ENCODE results near the gene SLCO2B1.
A peak's percentile ranks its signal among the peaks of the same experiment; 100 is the strongest.

Gene SLCO2B1

DNA sequence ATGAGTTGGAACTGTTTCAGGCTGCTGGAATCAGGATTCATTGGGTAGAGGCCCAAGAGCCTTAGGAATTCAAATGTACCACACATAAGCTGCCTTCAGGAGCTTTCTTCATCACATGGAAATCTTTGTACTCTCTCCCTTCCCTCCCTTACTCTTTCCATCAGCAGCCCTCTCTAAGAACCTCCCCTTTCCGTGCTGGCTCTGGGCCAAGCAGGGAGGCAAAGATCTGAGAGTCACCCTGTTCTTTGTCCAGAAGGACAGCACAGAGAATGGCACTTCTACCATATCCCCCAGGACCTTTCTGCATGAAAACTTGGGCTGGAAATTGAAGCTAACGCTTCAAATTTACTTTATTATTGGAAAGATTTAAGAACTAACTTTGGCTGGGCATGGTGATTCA is 69.0 kb downstream of the SLCO2B1 start:
- DNase-seq (ENCODE audit: low read depth in 2 of 2): no peak

DNA sequence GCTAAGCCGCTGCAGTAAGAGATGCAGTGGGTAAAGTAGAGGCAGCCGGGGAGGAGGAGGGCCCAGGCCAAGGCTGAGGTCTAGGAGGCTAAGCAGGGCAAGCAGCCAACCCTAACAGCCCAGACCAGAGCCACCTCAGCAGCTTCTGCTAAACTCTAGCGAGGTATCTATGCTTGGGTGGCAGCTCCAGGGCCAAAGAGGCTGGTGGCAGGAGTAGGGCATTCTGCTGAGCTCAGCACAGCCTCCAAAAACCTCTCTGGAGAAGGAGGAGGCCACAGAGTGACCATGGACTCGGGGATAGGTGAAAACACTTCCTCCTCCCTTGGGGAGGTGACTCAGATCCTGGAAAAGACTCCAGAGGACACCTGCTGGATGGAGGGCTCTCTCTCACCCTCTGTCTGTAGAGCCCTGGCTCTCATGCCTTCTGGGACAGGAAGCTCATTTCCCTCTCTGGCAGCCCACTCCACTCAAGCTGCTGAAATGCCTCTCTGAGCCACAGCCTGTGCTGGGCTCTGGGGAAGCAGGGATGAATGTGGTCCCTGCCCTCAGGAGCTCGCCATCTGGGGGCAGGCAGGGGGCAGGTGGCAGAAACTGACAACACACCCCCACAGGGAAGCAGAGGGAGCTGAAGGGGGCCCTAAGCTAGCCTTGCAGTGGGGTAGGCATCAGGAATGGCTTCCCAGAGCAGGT is 73.2 kb downstream of the SLCO2B1 start:
- no peak for DNase-seq (ENCODE audit: low read depth in 2 of 2)

DNA sequence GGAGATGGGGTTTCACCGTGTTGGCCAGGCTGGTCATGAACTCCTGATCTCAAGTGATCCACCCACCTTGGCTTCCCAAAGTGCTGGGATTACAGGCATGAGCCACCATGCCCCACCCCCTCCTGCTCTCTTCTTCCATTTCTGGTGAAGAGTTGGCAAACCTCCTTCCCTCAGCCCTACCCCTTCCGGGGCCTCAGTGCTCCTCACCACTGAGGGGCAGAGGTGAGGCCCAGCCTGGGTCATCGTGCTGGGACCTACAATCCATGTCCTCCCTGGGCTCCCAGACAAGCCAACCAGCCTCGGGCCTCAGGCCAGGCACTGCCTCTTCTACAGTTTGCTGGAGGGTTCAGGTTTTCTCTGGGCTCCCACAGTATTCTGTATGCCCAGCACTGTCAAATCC is 74.9 kb downstream of the SLCO2B1 start:
- no peak for DNase-seq (ENCODE audit: low read depth in 2 of 2)

DNA sequence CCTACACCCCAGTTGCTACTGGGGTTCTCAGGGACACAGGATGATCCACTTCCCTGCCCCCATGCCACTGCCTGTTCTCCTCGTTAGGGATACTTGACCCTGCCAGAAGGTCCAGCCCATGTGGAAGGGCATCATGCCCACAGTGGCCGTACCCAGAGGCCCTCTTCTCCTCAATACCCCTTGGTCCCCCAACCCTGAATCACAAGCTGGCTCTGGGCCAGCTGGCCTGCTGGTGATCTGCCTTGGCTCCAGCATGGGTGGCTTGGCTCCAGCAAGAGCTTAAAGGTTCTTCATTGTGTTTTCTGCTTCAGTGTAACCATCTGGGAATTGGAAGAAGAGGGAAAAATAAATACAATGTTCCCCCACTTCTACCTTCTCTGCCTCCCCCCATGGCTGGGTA is 78.6 kb downstream of the SLCO2B1 start:
- DNase-seq (ENCODE audit: low read depth in 2 of 2): no peak

DNA sequence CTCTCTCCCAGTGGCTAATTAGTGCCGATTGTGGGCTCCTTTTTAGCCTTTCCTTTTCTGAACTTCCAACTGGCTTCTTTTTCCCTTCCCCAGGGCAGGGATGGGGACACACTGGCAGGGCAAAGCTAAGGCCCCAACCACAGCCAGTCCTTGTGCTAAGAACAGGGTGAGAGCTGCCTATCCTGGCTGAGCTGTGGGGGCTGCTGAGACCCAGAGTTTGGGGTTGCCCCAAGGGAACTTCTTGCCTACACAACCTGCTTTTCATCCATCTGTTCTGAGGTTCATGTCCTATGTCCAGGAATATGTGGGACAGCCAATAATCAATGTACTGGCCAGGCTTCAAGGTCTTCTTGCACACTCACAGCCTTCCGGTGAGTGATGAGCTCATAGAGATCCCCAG is 79.7 kb downstream of the SLCO2B1 start:
- no peak for DNase-seq (ENCODE audit: low read depth in 2 of 2)

DNA sequence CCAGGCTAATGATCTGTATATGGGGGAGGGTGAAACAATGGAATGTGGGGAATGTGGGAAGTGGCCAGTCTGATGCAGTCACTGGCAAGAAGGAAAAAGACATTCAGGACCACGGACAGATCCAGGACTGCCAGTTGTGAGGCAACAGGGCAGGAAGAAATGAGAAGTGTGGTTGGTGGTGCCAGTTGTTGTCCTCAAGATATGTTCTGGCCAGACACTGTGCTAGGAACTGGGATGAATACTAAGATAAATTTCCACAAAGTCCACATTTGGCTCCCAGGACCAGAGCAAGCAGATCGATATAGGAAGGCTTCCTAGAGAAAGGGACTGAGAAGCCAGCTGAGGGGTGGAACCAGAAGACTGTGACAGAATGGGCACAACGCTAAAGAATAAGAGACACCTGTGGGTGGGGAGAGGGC is 82.9 kb downstream of the SLCO2B1 start:
- no peak for DNase-seq (ENCODE audit: low read depth in 2 of 2)

DNA sequence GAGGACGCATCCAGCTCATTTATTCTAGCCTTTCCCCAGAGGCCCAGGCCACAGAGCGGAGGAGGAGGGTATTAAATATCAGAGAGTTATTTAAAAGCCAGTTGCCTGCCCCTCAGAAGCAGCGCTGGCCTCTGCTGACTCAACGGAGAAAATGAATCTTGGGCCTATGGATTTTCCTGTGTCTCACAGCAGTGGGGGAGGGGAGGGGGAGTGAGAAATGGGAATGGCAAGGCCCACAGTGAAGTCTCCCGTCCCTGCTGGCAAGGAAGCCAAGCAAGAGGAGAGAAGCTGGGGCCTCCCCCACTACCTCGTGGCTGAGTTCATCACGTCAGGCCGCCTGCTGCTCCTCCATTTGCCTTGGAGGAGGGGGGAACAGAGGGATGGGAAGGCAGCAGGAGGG is 85.2 kb downstream of the SLCO2B1 start:
- no peak for DNase-seq (ENCODE audit: low read depth in 2 of 2)

DNA sequence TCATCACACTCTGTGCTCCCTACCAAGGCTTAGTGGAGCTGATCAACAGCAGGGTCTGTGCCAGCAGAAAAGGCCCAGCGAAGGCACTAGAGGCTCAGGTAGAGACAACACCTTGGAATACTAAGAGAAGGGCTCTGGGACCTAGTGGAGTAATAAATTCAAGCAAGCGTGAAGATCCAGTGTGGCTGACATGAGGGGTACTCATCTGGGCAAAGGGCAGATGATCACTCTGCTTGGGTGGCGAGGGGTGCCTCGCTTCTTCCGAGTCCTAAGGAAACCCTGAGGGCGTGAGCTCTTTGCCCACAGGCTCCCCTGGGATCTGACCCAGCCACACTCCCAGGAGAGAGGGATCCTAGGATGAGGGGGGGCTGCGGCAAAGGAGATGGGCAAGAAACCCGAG is 86.1 kb downstream of the SLCO2B1 start:
- no peak for DNase-seq (ENCODE audit: low read depth in 2 of 2)

DNA sequence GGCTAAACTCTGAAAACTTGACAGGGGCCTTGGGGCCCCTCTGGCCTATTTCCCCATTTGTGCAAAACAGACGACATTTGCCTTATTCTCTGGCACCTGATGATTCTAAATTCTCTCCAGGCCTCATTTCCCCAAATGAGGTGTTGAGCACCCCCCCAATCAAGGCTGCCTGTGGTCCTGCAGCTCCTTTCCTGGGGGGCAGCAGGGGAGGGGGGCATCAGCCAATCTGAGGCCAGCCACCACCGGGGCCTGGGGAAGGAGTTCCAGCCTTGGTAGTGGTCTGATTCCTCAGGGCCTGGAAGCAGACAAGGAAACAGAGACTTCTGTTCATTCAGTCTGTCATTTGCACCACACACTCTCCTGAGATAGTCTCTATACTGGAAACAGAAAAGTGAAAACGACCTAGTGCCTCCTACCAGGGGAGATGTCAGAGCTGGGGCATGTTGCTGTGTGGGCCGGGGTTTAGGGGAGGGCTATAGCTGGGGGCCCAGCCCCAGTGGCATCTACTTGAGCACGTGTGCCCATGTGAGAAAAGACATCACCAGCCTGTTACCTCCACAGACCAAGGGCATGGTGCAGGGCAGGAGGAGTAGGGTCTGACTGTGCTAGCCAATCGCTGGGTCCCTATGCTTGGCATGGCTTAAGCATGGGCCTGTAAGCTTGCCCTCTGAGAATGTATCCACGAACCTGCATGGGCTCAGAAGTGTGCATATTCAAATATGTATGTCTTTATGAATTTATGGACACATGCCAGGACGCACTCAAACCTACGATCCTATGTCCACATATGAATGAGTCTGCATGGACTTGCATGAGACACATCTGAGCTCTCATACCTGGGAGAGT is 87.9 kb downstream of the SLCO2B1 start:
- DNase-seq (ENCODE audit: low read depth in 2 of 2): no peak

DNA sequence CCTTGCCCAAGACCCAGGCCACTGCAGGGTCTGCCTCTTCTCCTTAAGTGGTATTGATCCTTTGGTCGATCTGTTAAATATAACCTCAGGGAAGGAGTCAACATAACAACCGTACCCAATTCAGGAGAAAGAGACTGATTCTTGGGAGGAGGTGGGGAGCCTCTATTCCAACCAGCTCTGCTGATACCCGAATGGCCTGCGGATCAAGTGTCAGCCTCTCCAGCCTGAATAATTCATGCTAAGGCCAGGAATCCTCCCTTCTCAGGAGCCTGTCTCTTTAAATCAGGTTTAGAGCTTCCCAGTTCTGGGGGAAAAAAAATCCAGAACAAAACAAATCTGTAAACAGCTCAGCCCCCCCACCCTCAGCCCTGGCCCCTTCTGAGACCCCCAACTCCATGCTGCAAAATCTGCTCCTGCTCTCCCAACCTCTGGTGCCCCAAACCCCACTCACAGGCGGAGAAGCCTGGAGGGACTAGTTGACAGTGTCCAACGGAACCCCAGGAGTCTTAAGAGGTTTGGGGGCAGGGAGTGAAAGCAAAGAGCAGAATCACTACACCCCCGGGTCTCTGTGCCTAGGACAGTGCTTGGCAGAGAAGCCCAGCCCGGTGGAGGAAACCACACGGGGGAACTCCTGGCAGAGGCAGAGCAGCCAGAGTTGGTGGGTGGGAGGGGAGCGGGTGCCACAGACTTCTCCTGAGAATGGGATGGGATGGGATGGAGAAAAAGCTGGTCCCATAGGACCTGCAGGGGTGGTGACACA is 88.8 kb downstream of the SLCO2B1 start:
- no peak for DNase-seq (ENCODE audit: low read depth in 2 of 2)

DNA sequence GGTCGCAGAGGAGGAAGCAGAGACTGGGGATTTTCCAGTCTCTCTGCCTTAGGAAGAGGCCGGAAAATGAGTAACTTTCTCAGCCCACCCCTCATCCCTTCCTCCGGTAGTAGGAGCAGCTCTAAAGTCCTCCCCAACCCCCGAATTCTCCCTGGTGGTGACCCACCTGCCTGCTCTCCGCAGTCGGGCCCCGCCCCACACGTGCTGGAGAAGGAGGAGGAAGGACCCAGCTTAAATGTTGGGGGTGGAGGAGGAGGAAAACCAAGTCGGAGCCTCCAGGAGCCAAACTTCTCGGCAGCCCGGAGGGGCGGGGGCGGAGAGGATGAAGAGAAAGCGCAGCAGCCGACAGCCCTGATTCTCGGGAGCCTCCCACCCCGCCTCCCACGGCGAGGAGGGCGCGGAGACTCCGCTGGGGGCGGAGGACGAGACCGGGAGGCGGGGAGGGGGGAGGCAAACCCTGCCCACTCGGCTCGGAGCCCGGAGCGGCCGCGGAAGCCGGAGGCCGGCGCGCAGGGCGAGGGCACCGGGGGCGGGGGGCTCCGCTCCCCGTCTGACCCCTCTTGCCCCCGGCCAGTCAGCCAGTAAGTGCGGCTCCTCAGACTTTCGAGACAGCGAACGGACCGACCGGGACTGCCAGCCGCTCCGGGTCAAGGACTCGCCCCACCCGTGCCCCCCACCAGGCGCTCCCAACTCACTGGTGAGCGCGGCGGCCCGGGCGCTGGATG is 89.6 kb downstream of the SLCO2B1 start, which contains the start of gene TPBGL:
Gene TPBGL (plus strand): TSS at position 464 of the 725 bp plus-strand sequence. CDS start 276 bp downstream, outside the sequence.
- no peak for DNase-seq (ENCODE audit: low read depth in 2 of 2)

DNA sequence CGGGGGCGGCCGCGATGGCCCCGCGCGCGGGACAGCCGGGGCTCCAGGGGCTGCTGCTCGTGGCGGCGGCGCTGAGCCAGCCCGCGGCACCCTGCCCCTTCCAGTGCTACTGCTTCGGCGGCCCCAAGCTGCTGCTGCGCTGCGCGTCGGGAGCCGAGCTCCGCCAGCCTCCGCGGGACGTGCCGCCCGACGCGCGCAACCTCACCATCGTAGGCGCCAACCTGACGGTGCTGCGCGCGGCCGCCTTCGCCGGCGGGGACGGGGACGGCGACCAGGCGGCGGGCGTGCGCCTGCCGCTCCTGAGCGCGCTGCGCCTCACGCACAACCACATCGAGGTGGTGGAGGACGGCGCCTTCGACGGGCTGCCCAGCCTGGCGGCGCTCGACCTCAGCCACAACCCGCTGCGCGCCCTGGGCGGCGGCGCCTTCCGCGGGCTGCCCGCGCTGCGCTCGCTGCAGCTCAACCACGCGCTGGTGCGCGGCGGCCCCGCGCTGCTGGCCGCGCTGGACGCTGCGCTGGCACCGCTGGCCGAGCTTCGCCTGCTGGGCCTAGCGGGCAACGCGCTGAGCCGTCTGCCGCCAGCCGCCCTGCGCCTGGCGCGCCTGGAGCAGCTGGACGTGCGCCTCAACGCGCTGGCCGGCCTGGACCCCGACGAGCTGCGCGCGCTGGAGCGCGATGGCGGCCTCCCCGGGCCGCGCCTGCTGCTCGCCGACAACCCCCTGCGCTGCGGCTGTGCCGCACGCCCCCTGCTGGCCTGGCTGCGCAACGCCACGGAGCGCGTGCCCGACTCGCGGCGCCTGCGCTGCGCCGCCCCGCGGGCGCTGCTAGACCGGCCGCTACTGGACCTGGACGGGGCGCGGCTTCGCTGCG is 90.4 kb downstream of the SLCO2B1 start:
- peak; percentile 84 for DNase-seq (ENCODE audit: low read depth in 2 of 2)

DNA sequence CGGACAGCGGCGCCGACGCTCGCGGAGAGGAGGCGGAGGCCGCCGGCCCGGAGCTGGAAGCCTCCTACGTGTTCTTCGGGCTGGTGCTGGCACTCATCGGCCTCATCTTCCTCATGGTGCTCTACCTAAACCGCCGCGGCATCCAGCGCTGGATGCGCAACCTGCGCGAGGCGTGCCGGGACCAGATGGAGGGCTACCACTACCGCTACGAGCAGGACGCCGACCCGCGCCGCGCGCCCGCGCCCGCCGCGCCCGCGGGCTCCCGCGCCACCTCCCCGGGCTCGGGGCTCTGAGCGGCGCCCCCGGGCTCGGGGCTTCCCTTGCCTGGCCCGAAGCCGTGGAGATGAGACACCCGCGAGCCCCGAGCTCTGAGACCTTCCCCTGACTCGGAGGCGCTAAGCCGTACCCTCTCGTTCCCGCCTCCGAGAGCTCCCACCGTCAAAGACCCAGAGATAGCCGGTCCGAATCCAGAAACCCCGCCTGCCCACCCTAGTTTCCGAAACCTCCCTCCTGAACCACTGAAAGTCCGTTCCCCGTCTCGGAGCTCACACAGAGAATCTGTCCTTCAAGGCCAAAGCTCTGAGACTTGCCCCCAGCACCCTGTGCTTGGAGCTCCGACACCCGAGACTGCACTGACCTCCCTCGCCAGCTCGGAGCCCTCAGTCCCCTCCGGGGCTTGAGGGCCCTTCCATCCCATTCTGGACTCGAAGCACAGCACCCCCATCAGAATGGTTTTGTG is 91.2 kb downstream of the SLCO2B1 start:
- no peak for DNase-seq (ENCODE audit: low read depth in 2 of 2)

DNA sequence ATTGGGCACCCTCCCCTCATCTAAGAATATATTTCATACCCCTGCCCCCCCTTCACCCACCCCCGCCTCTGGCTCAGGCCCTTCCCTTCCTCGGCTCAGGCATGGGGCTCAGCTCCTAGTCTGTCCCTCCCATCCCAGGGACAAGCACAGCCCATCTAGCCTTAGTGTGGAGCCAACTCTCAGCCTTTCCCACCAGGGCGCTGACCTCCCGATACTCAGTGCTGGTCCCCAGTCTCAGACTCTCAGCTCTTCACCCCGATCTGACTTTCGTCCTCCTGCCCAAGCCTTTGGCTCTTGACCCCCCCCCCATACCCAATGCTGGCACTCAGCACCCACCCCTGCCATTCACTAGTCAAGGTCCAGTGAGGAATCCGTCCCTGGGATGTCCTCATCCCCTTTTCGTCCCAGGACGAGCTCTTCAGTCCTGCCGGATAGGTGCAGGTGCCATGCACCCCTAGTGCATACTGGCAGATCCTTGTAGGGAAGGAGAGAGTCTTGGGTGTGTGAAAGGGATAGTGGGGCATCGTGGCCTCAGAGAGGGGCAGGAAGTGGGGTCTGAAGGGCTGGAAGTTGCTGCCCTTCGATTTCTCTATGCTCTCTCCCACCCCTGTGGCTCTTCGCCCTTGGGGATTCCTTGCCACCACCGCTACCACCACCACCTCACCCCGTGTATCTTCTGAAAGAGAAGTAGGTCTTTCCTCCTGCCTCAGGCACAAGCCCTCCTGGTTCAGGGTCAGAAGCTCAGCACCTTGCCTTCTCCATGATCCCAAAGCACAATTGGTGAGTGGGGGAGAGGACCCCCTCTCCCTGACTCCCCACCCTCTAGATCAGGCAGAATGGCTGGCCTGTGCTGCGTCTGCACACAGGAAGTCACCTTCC is 92.1 kb downstream of the SLCO2B1 start:
- DNase-seq (ENCODE audit: low read depth in 2 of 2): no peak

DNA sequence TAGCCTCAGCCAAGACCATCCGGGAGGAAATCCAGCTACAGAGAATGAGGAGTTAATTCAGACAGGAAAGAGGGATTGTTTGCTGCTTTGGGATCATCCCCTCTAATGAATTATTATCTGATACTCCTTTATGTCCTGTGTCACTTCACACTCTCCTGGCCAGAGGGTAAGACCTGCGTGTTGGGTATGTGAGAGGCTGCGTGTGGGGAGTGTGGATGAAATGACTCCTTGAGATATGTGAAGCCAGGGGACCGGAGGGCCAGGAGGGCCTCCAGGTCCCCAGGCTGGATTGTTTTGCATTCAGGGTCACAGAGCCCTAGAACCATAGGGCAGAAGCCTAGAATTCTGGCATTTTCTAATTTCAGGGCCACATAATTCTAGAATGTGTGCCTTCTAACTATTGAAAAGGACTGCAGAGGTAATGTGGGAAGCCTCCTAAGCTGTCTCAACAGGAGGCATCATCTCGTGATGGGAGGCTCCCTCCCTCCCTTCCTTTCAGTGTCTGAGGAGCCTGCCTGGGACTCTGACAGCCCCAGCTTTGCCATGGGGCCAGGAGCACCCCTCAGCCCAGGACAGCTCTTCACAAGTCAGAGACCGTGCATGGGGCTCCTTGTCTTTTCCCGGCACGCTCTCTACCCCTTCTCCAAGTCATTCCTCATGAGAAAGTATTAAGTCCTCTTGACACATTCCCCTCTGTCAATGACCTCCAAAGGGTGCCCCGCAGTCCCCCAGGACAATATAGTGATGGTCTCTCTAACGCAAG is 93.3 kb downstream of the SLCO2B1 start:
- DNase-seq (ENCODE audit: low read depth in 2 of 2): no peak

DNA sequence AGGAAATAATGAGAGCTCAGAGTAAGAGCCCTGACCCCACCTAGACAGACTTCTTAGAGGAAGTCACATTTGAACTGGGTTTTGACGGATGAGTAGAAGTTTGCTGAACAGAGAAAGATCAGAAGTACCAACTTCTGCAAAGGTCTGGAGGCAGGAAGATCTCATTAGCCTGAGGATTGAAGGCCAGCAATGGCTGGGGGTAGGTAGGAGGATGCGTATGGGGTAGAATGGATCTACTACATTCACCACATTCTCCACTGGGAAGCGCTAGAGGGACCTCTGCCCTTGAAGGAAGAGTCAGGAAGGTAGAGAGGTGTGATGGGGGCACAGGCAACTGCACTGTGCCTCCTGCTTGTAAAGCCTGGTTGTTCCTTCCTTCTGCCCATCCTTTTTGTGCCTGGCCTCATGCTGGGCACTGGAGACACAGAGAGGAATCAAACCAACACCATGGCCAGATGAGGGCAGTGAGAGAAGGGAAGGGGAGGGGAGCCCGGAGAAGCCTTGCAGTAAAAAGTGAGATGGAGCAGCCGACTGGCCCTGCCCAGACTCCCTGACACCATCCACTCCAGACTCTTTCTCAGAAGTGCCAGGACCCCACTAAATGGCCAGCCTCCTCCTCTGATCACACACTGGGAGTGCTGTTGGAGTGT is 94.6 kb downstream of the SLCO2B1 start:
- DNase-seq (ENCODE audit: low read depth in 2 of 2): no peak

DNA sequence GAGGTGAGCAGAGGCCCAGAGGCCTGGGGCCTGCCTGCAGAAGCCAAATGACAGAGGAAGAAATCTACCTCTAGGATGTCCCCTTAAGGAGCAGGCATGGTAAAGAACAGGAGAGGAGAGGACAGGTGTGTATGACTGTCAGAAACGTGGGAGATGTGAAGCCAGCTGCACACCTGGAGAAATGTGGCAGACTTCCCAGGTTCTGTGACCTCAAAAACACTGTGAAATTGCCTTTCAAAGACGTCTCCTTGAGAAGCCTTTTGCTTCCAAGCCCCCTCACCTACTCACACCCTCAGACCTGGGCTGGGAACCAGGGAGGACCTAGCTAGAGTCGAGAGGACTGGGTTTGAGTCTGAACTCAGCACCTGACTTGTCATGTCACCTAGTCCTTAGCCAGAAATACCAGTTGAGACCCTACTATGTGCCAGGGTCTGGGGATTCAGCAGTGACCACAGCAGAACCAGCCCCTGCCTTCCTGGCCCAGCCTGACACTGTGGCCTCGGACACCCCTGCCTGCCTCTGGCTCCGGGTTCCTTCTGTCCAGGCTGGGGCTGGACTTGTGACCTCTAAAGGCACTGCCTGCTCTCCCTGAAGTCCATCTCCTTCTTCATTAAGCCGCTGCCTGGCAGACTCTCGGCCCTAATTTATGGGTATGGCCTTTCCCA is 95.2 kb downstream of the SLCO2B1 start:
- no peak for DNase-seq (ENCODE audit: low read depth in 2 of 2)
